ENCODE measurements around the gene HEG1.

The HEG1 gene

GRCh38 chr3:125010393-125010792 is 45.4 kb downstream of the HEG1 start:
- no peak for DNase-seq

- no peak for DNase-seq
Measured at GRCh38 chr3:125008766-125009165, 47.0 kb downstream of the HEG1 start.

- no peak for DNase-seq
Measured at GRCh38 chr3:125006291-125006731, 49.5 kb downstream of the HEG1 start.

GRCh38 chr3:125005676-125006075 is 50.1 kb downstream of the HEG1 start:
- DNase-seq, result no peak

GRCh38 chr3:125005222-125005621 is 50.6 kb downstream of the HEG1 start:
- no peak for DNase-seq

GRCh38 chr3:125003859-125004595 is 51.8 kb downstream of the HEG1 start:
- no peak for DNase-seq

- DNase-seq, result no peak
Measured at GRCh38 chr3:125003369-125003853, 52.4 kb downstream of the HEG1 start.

GRCh38 chr3:125002414-125003368 is 53.1 kb downstream of the HEG1 start:
- no peak for DNase-seq

- no peak for DNase-seq
Measured at GRCh38 chr3:125001557-125002413, 54.0 kb downstream of the HEG1 start.

- DNase-seq, result no peak
Measured at GRCh38 chr3:125000661-125001060, 55.1 kb downstream of the HEG1 start.

- no peak for DNase-seq
Measured at GRCh38 chr3:124999897-125000435, 55.8 kb downstream of the HEG1 start.

- no peak for DNase-seq
Measured at GRCh38 chr3:124999317-124999716, 56.5 kb downstream of the HEG1 start.

GRCh38 chr3:124998247-124998630 is 57.6 kb downstream of the HEG1 start:
- DNase-seq, result no peak

- DNase-seq, result no peak
Measured at GRCh38 chr3:124997303-124998246, 58.2 kb downstream of the HEG1 start.

GRCh38 chr3:124995460-124995994 is 60.3 kb downstream of the HEG1 start:
- DNase-seq, result peak; percentile 36

GRCh38 chr3:124993466-124993865 is 62.3 kb downstream of the HEG1 start:
- DNase-seq, result no peak

- no peak for DNase-seq
Measured at GRCh38 chr3:124992041-124992440, 63.8 kb downstream of the HEG1 start.

- no peak for DNase-seq
Measured at GRCh38 chr3:124986192-124987143, 69.3 kb downstream of the HEG1 start.

GRCh38 chr3:124985349-124985748 is 70.4 kb downstream of the HEG1 start:
- DNase-seq, result no peak

- DNase-seq, result no peak
Measured at GRCh38 chr3:124984754-124985153, 71.0 kb downstream of the HEG1 start.

All from KG1 (cell line).